ENCODE data around the gene UBE2O.

DNA sequence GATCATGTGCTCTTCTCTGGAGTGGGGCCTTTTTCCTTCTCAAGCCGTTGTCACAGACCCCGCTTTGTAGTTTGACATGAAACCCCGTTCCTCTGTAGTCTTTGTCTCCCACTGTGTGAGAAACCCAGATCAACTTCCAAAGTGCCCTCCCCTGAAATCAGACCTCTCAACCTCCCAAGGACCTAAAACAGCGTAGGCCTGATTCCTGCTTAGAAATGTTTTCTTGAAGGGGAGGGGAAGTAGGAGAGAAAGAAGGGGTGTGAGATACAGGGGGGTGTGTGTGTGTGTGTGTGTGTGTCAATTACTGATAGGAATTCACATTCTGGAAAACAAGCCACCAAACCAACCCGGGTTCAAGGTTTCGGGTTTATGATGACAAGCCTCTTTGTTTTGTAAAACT is 1.4 kb downstream of the UBE2O start:
- TF ChIP-seq, protein P1, sequence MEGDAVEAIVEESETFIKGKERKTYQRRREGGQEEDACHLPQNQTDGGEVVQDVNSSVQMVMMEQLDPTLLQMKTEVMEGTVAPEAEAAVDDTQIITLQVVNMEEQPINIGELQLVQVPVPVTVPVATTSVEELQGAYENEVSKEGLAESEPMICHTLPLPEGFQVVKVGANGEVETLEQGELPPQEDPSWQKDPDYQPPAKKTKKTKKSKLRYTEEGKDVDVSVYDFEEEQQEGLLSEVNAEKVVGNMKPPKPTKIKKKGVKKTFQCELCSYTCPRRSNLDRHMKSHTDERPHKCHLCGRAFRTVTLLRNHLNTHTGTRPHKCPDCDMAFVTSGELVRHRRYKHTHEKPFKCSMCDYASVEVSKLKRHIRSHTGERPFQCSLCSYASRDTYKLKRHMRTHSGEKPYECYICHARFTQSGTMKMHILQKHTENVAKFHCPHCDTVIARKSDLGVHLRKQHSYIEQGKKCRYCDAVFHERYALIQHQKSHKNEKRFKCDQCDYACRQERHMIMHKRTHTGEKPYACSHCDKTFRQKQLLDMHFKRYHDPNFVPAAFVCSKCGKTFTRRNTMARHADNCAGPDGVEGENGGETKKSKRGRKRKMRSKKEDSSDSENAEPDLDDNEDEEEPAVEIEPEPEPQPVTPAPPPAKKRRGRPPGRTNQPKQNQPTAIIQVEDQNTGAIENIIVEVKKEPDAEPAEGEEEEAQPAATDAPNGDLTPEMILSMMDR (conservative IDR thresholded peaks at IDR 0.05; ENCODE audit: low read length) = no peak
- no peak for TF ChIP-seq EZH2phosphoT487 (IDR thresholded peaks at IDR 0.05; ENCODE audit: borderline replicate concordance, low read depth, low read length)
